IMR-90 (cell line): ENCODE measurements around the gene SREK1IP1. TPM values are rescaled to one million over a fixed set of nuclear protein-coding genes. Genes with fewer than 3 reads are reported as not detected.

ENCODE experiments used
- ATAC-seq: fragments of 200-7000 bp; cut with Tn5 transposase; 2 replicates; pipeline ENCODE4 v1.9.1; 2020; ENCODE audit warnings: low read depth, mild to moderate bottlenecking, moderate library complexity
- BruUV-seq: library from RNA; stranded (reverse); fragments of 400-500 nt; replicated peaks from 2 replicates; lab custom pipeline; 2021; lab: Mats Ljungman, UMichigan
- CTCF ChIA-PET: fragments of 300-600 bp; formaldehyde crosslinking; extraction: SDS; loops from one replicate; lab custom pipeline; 2021; ENCODE audit warnings: antibody characterized with exemption; lab: Yijun Ruan, JAX
- POLR2A ChIA-PET: fragments of 300-600 bp; sonication (Branson Sonifier 250); formaldehyde crosslinking; loops from one replicate; lab custom pipeline; 2022; ENCODE audit warnings: antibody characterized with exemption; ENCODE audit not compliant: unreplicated experiment; lab: Charles Lee
- DNase-seq: peaks from one replicate; pipeline ENCODE4 v3.0.0; 2013
- H2AFZ ChIP-seq: replicated peaks from 2 replicates; pipeline ENCODE3; 2013; ENCODE audit warnings: low read length, mild to moderate bottlenecking; ENCODE audit not compliant: poor library complexity
- H2AK5ac ChIP-seq: 2 replicates; pipeline ENCODE4 v1.6.1; 2013; ENCODE audit warnings: low read depth, low read length, inconsistent platforms
- H2AK9ac ChIP-seq: replicated peaks from 2 replicates; pipeline ENCODE3; 2013; ENCODE audit warnings: mild to moderate bottlenecking, low read depth, low read length, moderate library complexity; ENCODE audit not compliant: poor library complexity
- H2BK120ac ChIP-seq: 2 replicates; pipeline ENCODE4 v1.6.1; 2013; ENCODE audit warnings: low read depth, low read length, inconsistent platforms
- H2BK15ac ChIP-seq: 3 replicates; pipeline ENCODE4 v1.6.1; 2013; ENCODE audit warnings: low read depth, low read length, inconsistent platforms
- H2BK20ac ChIP-seq: 2 replicates; pipeline ENCODE4 v1.6.1; 2013; ENCODE audit warnings: low read depth, mild to moderate bottlenecking, inconsistent platforms, low read length, moderate library complexity
- H2BK5ac ChIP-seq: 2 replicates; pipeline ENCODE4 v1.6.1; 2013; ENCODE audit warnings: mild to moderate bottlenecking, low read depth, low read length, inconsistent platforms; ENCODE audit not compliant: poor library complexity, severe bottlenecking
- H3K14ac ChIP-seq: replicated peaks from 2 replicates; pipeline ENCODE4 v1.6.1; 2013; ENCODE audit warnings: low read depth, low read length, inconsistent platforms
- H3K18ac ChIP-seq: 2 replicates; pipeline ENCODE4 v1.6.1; 2013; ENCODE audit warnings: low read depth, low read length, control low read depth
- H3K23ac ChIP-seq: 2 replicates; pipeline ENCODE4 v1.6.1; 2013; ENCODE audit warnings: low read depth, low read length, inconsistent platforms
- H3K27ac ChIP-seq: 2 replicates; pipeline ENCODE4 v1.5.1; 2013; ENCODE audit warnings: mild to moderate bottlenecking, control low read depth, low read length; ENCODE audit not compliant: insufficient read depth
- H3K27me3 ChIP-seq: 2 replicates; pipeline ENCODE4 v1.6.1; 2013; ENCODE audit warnings: low read length; ENCODE audit not compliant: control insufficient read depth, insufficient read depth
- H3K36me3 ChIP-seq: 2 replicates; pipeline ENCODE4 v1.6.1; 2013; ENCODE audit warnings: low read length, mixed read lengths; ENCODE audit not compliant: control insufficient read depth, insufficient read depth
- H3K4ac ChIP-seq: 2 replicates; pipeline ENCODE4 v1.6.1; 2013; ENCODE audit warnings: low read depth, low read length, inconsistent platforms
- H3K4me1 ChIP-seq: 2 replicates; pipeline ENCODE4 v1.6.1; 2013; ENCODE audit warnings: low read length, mixed read lengths; ENCODE audit not compliant: control insufficient read depth, insufficient read depth
- H3K4me2 ChIP-seq: 2 replicates; pipeline ENCODE4 v1.6.1; 2013; ENCODE audit warnings: low read depth, mild to moderate bottlenecking, control low read depth, low read length, moderate library complexity
- H3K4me3 ChIP-seq: 2 replicates; pipeline ENCODE4 v1.5.1; 2013; ENCODE audit warnings: low read depth, mild to moderate bottlenecking, control low read depth, low read length, moderate library complexity; ENCODE audit not compliant: insufficient read depth
- H3K56ac ChIP-seq: 2 replicates; pipeline ENCODE4 v1.6.1; 2013; ENCODE audit warnings: low read length, inconsistent platforms; ENCODE audit not compliant: insufficient read depth; ENCODE audit errors: extremely low read depth
- H3K79me1 ChIP-seq, 2 experiments: 2 replicates each; pipeline ENCODE4 v1.6.1; 2013; ENCODE audit warnings: low read length in 2 of 2, inconsistent platforms in 1 of 2, low read depth in 1 of 2
- H3K9ac ChIP-seq: 2 replicates; pipeline ENCODE4 v1.6.1; 2013; ENCODE audit warnings: low read depth, low read length, control low read depth
- H3K9me1 ChIP-seq: 2 replicates; pipeline ENCODE4 v1.6.1; 2013; ENCODE audit warnings: low read length, inconsistent platforms; ENCODE audit not compliant: insufficient read depth
- H3K9me3 ChIP-seq: 2 replicates; pipeline ENCODE4 v1.6.1; 2013; ENCODE audit warnings: low read length; ENCODE audit not compliant: control insufficient read depth, insufficient read depth
- H4K20me1 ChIP-seq: 2 replicates; pipeline ENCODE4 v1.6.1; 2013; ENCODE audit warnings: low read length, inconsistent platforms; ENCODE audit not compliant: insufficient read depth
- H4K5ac ChIP-seq: 2 replicates; pipeline ENCODE4 v1.6.1; 2013; ENCODE audit warnings: mild to moderate bottlenecking, low read depth, low read length, control low read depth
- H4K8ac ChIP-seq, 2 experiments: 2 replicates each; pipeline ENCODE4 v1.6.1; 2013; ENCODE audit warnings: low read depth in 2 of 2, low read length in 2 of 2, control low read depth in 1 of 2, inconsistent platforms in 1 of 2
- H4K91ac ChIP-seq: 2 replicates; pipeline ENCODE4 v1.6.1; 2013; ENCODE audit warnings: low read depth, low read length, inconsistent platforms; ENCODE audit not compliant: insufficient read depth
- BHLHE40 ChIP-seq: fragments of 150-350 bp; IDR thresholded peaks from 2 replicates; pipeline ENCODE4 v1.6.1; 2016; ENCODE audit warnings: mild to moderate bottlenecking, low read depth, low read length
- CEBPB ChIP-seq: IDR thresholded peaks from 2 replicates; pipeline ENCODE4 v1.6.1; 2012; ENCODE audit warnings: low read depth, low read length, improper control_type of control experiment
- CHD1 ChIP-seq: IDR thresholded peaks from 2 replicates; pipeline ENCODE4 v1.6.1; 2012; ENCODE audit warnings: low read depth, low read length, improper control_type of control experiment
- FOS ChIP-seq: fragments of 150-350 bp; IDR thresholded peaks from 2 replicates; pipeline ENCODE4 v1.6.1; 2016; ENCODE audit warnings: low read depth, low read length
- MAFK ChIP-seq: IDR thresholded peaks from 2 replicates; pipeline ENCODE4 v1.6.1; 2012; ENCODE audit warnings: low read depth, low read length, improper control_type of control experiment
- MAZ ChIP-seq: IDR thresholded peaks from 2 replicates; pipeline ENCODE4 v1.6.1; 2012; ENCODE audit warnings: low read depth, mild to moderate bottlenecking, low read length, improper control_type of control experiment, moderate library complexity, borderline replicate concordance
- MXI1 ChIP-seq: IDR thresholded peaks from 2 replicates; pipeline ENCODE4 v1.6.1; 2012; ENCODE audit warnings: low read depth, mild to moderate bottlenecking, low read length, moderate library complexity, borderline replicate concordance
- NFE2L2 ChIP-seq: fragments of 150-350 bp; IDR thresholded peaks from 2 replicates; pipeline ENCODE4 v1.6.1; 2016; ENCODE audit warnings: low read depth, mild to moderate bottlenecking, low read length
- POLR2A ChIP-seq: IDR thresholded peaks from 2 replicates; pipeline ENCODE4 v1.6.1; 2012; ENCODE audit warnings: mild to moderate bottlenecking, low read depth, low read length
- RAD21 ChIP-seq: IDR thresholded peaks from 2 replicates; pipeline ENCODE4 v1.6.1; 2012; ENCODE audit warnings: low read length, improper control_type of control experiment
- RCOR1 ChIP-seq: IDR thresholded peaks from 2 replicates; pipeline ENCODE4 v1.6.1; 2012; ENCODE audit warnings: mild to moderate bottlenecking, low read length, improper control_type of control experiment; ENCODE audit not compliant: insufficient replicate concordance
- RFX5 ChIP-seq: IDR thresholded peaks from 2 replicates; pipeline ENCODE4 v1.8.0; 2012; ENCODE audit warnings: low read depth, mild to moderate bottlenecking, low read length, moderate library complexity
- SMC3 ChIP-seq: fragments of 150-350 bp; IDR thresholded peaks from 2 replicates; pipeline ENCODE4 v1.6.1; 2016; ENCODE audit warnings: low read depth, mild to moderate bottlenecking, antibody characterized with exemption, low read length, moderate library complexity
- WGBS, 2 experiments: methylation state at CpG; one replicate each; pipeline versions ENCODE4 v1.1.5 to v1.1.7; 2013; ENCODE audit warnings: missing lambda C conversion rate in 2 of 2; ENCODE audit not compliant: insufficient read length in 1 of 2; ENCODE audit errors: extremely low coverage in 2 of 2; 5-methylcytosine and 5-hydroxymethylcytosine counted together
- dilution Hi-C: fragments of 300-500 bp; cut with HindIII; formaldehyde crosslinking; loops from one replicate; pipeline ENCODE4 v1.14.3; 2018; ENCODE audit warnings: low sequenced_read_pairs; ENCODE audit not compliant: unreplicated experiment
- in situ Hi-C: fragments of 300-500 bp; cut with MboI; formaldehyde crosslinking; loops from 3 replicates; pipeline ENCODE4 v1.14.3; 2019; ENCODE audit warnings: low sequenced_read_pairs, inconsistent platforms, mixed read lengths
- intact Hi-C: fragments of 100-400 bp; cut with micrococcal nuclease; formaldehyde crosslinking; loops from 2 replicates; pipeline ENCODE4 v1.10.0; 2022
- polyA plus RNA-seq, 3 experiments: library from polyadenylated mRNA; depleted of rRNA; stranded (reverse); fragments of >200 nt; gene quantifications; 2 replicates each; pipeline ENCODE4 v1.2.3, GENCODE V29; 2012; ENCODE audit warnings: low replicate concordance in 1 of 3
- total RNA-seq: library from RNA; depleted of rRNA; stranded (reverse); fragments of >200 nt; gene quantifications from 2 replicates; pipeline ENCODE4 v1.2.3, GENCODE V29; 2012
- TF ChIP-seq, protein P1 (sequence below): fragments of 150-350 bp; IDR thresholded peaks from 2 replicates; pipeline ENCODE4 v1.6.1; 2017; ENCODE audit warnings: mild to moderate bottlenecking, antibody characterized with exemption, low read length, low read depth
- TF ChIP-seq, protein P2 (sequence below): fragments of 150-350 bp; IDR thresholded peaks from 2 replicates; pipeline ENCODE4 v1.6.1; 2016; ENCODE audit warnings: low read depth, mild to moderate bottlenecking, low read length, moderate library complexity, borderline replicate concordance
- TF ChIP-seq, protein P3 (sequence below): conservative IDR thresholded peaks from 2 replicates; pipeline ENCODE4 v1.5.1; 2012; ENCODE audit warnings: mild to moderate bottlenecking, low read depth, low read length, improper control_type of control experiment

Gene SREK1IP1
- total and polyA plus RNA-seq, 2 of the 4 experiments (the other 2 are of a cell fraction): 3.3 to 6.5 TPM

- no TSS peak for BruUV-seq
- H3K23ac ChIP-seq: no peak overlapping the region
- WGBS, 2 experiments: no CpG with 5 or more reads among the region's 4 CpGs
- no peak overlapping the region for H3K27ac ChIP-seq
- no peak overlapping the region for H4K91ac ChIP-seq
- H3K4ac ChIP-seq: no peak overlapping the region
- H2BK5ac ChIP-seq: no peak overlapping the region
- DNase-seq (no peak), ATAC-seq (no peak)
- H2AK5ac ChIP-seq: no peak overlapping the region
- peaks cover 1% of the 10 kb centered on the region for H3K36me3 ChIP-seq
- H2AFZ ChIP-seq: no peak overlapping the region
- no peak overlapping the region for H3K4me3 ChIP-seq
- H2AK9ac ChIP-seq: no peak overlapping the region
- H4K20me1 ChIP-seq: peaks cover 4% of the 10 kb centered on the region; the same call in 1 of the 2 replicates
- no peak overlapping the region for H3K14ac ChIP-seq
- TF ChIP-seq POLR2A (no peak), RAD21 (no peak), NFE2L2 (no peak), MAZ (no peak), SMC3 (no peak), BHLHE40 (no peak), CEBPB (no peak), FOS (no peak), MAFK (no peak), RFX5 (no peak), RCOR1 (no peak), CHD1 (no peak), MXI1 (no peak)
- TF ChIP-seq, protein P1, sequence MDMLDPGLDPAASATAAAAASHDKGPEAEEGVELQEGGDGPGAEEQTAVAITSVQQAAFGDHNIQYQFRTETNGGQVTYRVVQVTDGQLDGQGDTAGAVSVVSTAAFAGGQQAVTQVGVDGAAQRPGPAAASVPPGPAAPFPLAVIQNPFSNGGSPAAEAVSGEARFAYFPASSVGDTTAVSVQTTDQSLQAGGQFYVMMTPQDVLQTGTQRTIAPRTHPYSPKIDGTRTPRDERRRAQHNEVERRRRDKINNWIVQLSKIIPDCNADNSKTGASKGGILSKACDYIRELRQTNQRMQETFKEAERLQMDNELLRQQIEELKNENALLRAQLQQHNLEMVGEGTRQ: no peak
- TF ChIP-seq, protein P2, sequence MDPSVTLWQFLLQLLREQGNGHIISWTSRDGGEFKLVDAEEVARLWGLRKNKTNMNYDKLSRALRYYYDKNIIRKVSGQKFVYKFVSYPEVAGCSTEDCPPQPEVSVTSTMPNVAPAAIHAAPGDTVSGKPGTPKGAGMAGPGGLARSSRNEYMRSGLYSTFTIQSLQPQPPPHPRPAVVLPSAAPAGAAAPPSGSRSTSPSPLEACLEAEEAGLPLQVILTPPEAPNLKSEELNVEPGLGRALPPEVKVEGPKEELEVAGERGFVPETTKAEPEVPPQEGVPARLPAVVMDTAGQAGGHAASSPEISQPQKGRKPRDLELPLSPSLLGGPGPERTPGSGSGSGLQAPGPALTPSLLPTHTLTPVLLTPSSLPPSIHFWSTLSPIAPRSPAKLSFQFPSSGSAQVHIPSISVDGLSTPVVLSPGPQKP: no peak
- TF ChIP-seq, protein P3, sequence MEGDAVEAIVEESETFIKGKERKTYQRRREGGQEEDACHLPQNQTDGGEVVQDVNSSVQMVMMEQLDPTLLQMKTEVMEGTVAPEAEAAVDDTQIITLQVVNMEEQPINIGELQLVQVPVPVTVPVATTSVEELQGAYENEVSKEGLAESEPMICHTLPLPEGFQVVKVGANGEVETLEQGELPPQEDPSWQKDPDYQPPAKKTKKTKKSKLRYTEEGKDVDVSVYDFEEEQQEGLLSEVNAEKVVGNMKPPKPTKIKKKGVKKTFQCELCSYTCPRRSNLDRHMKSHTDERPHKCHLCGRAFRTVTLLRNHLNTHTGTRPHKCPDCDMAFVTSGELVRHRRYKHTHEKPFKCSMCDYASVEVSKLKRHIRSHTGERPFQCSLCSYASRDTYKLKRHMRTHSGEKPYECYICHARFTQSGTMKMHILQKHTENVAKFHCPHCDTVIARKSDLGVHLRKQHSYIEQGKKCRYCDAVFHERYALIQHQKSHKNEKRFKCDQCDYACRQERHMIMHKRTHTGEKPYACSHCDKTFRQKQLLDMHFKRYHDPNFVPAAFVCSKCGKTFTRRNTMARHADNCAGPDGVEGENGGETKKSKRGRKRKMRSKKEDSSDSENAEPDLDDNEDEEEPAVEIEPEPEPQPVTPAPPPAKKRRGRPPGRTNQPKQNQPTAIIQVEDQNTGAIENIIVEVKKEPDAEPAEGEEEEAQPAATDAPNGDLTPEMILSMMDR: no peak
- H2BK15ac ChIP-seq: no peak overlapping the region
- POLR2A ChIA-PET: no interaction called here
- no peak overlapping the region for H3K56ac ChIP-seq
- H2BK120ac ChIP-seq: no peak overlapping the region
- no peak overlapping the region for H3K9ac ChIP-seq
- peaks cover 3% of the 10 kb centered on the region; the same call in 1 of the 2 replicates for H3K9me1 ChIP-seq
- no peak overlapping the region for H4K5ac ChIP-seq
- H4K8ac ChIP-seq: no peak overlapping the region
- intact Hi-C loops (no loop called here), in situ Hi-C loops (no loop called here), dilution Hi-C loops (no loop called here)
- H3K9me3 ChIP-seq: no peaks in the 10 kb centered on the region
- no peak overlapping the region for H3K4me2 ChIP-seq
- peaks cover 9 to 30% of the 10 kb centered on the region in 2 experiments; a peak in 3 of 4 replicates for H3K79me1 ChIP-seq
- H2BK20ac ChIP-seq: no peak overlapping the region
- CTCF ChIA-PET: no interaction called here
- H3K27me3 ChIP-seq: no peaks in the 10 kb centered on the region
- no peak overlapping the region for H3K18ac ChIP-seq
- H3K4me1 ChIP-seq: peaks cover 4% of the 10 kb centered on the region; the same call in 1 of the 2 replicates
Measured at GRCh38 chr5:64759960-64760660, 8.4 kb downstream of the SREK1IP1 start.
